ENCODE measurements around the gene SERPINI1.

SERPINI1 gene

DNA sequence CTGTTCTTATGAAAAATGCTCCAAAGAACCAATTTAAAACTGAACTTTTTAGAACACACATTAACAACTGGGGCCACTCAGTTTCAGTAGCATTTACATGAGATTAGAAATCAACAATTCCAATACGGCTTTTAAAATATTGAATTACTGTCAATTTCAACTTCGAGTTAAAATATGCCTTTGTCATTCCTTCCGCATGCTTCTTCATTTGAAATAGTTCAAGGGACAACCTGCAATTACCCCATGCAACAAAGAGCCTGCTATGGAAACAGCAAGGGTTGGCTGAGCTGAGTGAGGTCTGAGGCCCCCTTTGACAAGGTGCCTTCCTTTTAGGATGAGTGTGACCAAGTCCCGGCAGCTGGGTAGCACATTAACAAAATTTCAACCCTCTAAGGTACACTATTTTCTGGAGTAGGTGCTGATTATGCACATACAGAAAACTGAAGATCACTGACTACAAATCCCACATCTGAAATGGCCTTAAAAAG lies 12.5 kb upstream of the SERPINI1 start:
- no peak for DNase-seq (ENCODE audit: low read depth)
- TF ChIP-seq, protein P1, sequence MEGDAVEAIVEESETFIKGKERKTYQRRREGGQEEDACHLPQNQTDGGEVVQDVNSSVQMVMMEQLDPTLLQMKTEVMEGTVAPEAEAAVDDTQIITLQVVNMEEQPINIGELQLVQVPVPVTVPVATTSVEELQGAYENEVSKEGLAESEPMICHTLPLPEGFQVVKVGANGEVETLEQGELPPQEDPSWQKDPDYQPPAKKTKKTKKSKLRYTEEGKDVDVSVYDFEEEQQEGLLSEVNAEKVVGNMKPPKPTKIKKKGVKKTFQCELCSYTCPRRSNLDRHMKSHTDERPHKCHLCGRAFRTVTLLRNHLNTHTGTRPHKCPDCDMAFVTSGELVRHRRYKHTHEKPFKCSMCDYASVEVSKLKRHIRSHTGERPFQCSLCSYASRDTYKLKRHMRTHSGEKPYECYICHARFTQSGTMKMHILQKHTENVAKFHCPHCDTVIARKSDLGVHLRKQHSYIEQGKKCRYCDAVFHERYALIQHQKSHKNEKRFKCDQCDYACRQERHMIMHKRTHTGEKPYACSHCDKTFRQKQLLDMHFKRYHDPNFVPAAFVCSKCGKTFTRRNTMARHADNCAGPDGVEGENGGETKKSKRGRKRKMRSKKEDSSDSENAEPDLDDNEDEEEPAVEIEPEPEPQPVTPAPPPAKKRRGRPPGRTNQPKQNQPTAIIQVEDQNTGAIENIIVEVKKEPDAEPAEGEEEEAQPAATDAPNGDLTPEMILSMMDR (IDR thresholded peaks at IDR 0.05; ENCODE audit: low read depth, low read length, missing control alignments): no peak

DNA sequence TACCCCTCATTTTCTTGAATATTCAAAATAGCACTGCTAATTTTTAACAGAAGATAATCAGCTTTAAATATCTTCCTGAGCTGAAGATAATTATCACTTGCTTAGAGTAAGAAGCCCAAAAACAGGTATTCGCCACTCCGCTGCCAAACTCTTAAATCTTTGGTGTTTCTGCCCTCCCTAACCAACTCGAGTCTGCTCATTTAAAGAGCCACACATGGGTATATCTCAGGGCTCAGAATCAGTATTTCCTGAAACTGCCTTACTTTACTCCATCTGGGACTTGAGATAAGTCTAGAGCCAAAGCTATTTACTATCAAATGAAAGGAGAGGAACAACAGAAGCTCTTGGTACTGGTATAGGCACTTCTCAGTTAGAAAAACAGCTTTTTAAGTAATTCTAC lies 11.6 kb upstream of the SERPINI1 start:
- H3K4me3 ChIP-seq (ENCODE audit: low read depth, low read length): no peak overlapping the region
- DNase-seq (ENCODE audit: low read depth): no peak
- TF ChIP-seq, protein P1 (IDR thresholded peaks at IDR 0.05; ENCODE audit: low read depth, low read length, missing control alignments): no peak

More for the DNA sequence above, 12.5 kb upstream of the SERPINI1 start:
- H3K4me3 ChIP-seq (ENCODE audit: low read depth, low read length): no peak overlapping the region

DNA sequence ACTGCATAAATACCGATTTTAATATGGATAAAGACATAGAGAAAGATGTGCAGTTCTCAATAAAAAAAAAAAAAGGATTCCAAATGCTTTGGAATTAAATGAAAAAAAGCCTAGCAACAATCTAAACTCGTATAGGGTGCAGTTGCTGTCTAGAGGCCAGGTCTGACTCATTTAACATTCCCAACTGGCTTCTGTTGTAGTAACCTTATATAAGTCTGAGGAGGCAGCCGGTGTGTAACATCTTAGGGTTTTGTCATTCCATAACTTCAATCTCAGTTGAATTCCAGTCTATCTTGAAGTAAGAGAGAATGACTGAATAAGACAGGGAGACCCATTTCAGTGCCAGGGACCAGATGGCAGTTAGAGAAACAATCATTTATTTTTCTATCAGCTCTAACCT lies 7.3 kb upstream of the SERPINI1 start:
- no peak overlapping the region for H3K4me3 ChIP-seq (ENCODE audit: low read depth, low read length)
- no peak for DNase-seq (ENCODE audit: low read depth)
- TF ChIP-seq, protein P1 (IDR thresholded peaks at IDR 0.05; ENCODE audit: low read depth, low read length, missing control alignments): no peak

DNA sequence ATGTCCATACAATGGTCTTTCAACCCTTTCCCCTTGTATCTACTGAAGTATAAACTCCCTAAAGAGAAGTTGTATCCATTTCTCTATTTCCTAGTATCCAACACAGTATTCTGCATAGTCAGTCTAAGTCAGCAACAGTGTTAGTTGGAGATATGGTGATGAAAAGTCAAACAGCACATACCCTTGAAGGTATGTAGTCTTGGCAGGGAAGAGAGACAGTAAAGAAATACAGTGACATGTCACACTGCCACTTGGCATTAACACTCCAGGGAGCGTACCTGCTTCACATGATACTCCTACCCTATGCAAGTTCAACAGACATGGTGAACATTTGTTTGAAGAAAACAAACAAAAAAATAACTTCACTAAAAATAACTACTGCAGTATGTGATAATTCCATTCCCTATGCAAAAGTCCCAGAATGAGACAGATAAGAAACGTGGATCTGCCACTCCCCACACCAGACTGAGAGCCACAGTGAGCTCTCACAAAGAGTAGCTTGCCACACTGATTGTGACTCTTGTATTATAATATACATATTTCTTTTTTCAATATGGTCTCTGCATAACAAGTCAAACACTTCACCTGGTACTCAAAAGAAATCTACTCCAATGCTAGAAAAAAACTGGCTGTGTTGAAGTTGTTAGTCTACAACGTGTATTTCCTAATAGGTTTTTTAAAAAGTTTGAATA lies 6.7 kb upstream of the SERPINI1 start:
- TF ChIP-seq, protein P1 (IDR thresholded peaks at IDR 0.05; ENCODE audit: low read depth, low read length, missing control alignments): no peak
- no peak for DNase-seq (ENCODE audit: low read depth)
- H3K4me3 ChIP-seq (ENCODE audit: low read depth, low read length): no peak overlapping the region

DNA sequence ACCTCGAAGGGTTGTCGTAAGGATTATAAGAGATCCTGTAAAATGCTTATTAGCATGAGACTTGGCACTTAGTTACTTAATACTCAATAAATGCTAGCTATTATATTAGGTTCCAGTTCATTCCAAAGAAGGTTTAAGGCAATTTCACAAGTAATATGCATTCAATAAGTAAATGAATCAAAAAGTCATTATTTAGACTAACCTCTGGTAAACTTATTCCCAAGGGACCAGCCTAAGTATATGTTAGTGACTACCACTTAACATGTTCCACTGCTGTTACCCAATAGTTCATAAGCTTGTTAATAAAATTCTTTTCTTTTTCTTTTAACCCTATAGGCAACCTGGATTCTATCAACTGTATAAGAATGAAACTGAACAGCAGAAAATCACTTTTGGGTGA lies 5.9 kb upstream of the SERPINI1 start:
- DNase-seq (ENCODE audit: low read depth): no peak
- no peak overlapping the region for H3K4me3 ChIP-seq (ENCODE audit: low read depth, low read length)

DNA sequence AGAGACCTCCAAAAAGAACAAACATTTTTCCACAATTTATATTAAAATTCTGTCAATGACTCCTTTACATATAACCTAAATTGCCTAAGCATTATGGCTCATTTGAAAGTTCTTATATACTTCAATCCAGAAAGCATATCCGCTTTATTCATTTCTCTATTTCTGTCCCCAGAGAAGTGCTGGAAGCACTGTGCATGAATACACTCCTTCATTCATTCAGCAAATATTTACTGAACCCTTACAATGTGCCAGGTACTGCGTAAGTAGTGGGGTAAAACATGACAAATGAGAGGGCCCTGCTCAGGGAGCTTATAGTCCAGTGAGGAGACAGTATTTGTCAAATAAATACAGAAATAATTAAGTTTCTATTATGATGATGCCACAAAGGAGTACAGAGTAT lies 4.1 kb upstream of the SERPINI1 start:
- no peak for DNase-seq (ENCODE audit: low read depth)
- TF ChIP-seq, protein P1 (IDR thresholded peaks at IDR 0.05; ENCODE audit: low read depth, low read length, missing control alignments): no peak
- no peak overlapping the region for H3K4me3 ChIP-seq (ENCODE audit: low read depth, low read length)

More for the DNA sequence above, 5.9 kb upstream of the SERPINI1 start:
- TF ChIP-seq, protein P1 (IDR thresholded peaks at IDR 0.05; ENCODE audit: low read depth, low read length, missing control alignments): no peak
